SKM-1 treated with dmso at 0.1 percent for 144 hours (cell line): Measurements from ENCODE around the gene HTR1D.
"Not testable (repeated sequence)": the region's sequence is repeated elsewhere in the genome, so short reads cannot be mapped to it uniquely, and the experiment has no call there.

ENCODE experiments used
- DNase-seq: peaks from one replicate; lab custom pipeline; 2025; ENCODE audit not compliant: unreplicated experiment; lab: John Stamatoyannopoulos, UW

HTR1D gene, protein sequence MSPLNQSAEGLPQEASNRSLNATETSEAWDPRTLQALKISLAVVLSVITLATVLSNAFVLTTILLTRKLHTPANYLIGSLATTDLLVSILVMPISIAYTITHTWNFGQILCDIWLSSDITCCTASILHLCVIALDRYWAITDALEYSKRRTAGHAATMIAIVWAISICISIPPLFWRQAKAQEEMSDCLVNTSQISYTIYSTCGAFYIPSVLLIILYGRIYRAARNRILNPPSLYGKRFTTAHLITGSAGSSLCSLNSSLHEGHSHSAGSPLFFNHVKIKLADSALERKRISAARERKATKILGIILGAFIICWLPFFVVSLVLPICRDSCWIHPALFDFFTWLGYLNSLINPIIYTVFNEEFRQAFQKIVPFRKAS

DNA sequence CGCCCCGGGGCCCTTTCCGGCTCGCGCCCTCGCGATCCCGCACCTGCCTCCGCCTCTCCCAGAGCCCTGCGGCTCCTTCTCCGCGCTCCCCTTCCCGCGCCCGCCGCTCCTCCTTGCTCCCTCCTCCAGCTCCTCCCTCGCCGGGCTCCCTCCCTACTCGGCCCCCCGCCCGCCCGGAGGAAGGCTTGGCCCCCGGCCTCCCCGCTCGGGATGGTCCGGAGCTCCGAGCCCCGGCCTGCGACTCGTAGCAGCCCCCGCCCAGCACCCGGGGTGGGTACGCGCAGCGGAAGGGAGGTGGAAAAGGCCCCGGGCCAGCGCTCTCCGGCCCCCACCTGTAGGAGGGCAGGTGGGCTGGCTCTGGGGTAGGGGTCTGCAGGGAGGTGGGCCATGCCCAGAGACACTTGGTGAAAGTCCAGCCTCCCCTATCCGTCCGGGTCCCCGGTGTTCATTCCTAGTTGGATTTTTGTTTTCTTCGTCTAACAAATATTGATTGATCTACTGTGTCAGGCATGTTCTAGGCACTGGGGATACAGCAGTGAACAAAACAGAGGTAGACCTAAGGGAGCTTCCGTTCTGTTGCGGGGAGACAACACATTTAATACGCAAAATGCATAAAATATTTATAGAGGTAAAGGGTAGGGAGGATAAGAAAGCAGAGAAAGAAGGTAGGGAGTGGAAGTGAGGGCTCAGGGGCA, at the start of gene HTR1D:
HTR1D (minus strand) TSS at position 82 of the 695 bp plus-strand sequence. CDS start 23,283 bp downstream, outside the sequence.
- no peak for DNase-seq

DNA sequence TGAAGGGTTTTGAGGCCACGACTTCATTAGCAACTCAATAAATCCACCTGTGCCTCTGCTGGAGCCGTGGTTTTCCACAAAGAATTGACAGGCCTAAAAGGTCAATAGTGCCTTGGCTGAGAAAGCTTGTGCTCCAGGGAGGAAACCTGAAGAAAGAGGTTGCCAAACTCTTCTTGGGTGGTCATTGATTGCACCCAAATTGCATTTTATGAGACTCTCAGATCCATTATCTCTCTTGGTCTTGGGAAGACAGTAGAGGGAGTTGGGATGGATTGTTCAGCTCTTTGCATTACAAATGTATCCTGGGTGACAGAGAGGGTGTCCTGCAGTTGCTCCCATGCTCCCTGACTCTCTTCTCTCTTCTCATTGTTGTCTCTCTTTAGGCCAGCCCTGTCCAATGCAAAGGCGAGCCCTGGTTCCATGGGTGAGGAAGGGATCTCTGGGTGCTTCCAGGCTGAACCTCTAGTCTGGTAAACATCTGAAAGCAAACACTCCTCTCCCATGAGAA, 46.1 kb upstream of the HTR1D start:
- DNase-seq = no peak

DNA sequence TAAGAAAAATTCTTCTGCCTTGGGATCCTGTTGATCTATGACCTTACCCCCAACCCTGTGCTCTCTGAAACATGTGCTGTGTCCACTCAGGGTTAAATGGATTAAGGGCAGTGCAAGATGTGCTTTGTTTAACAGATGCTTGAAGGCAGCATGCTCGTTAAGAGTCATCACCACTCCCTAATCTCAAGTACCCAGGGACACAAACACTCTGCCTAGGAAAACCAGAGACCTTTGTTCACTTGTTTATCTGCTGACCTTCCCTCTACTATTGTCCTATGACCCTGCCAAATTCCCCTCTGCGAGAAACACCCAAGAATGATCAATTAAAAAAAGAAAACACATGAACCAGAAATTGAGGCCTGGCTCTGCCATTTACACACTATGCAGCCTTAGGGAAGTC, 40.8 kb upstream of the HTR1D start:
- DNase-seq = not testable (repeated sequence)

DNA sequence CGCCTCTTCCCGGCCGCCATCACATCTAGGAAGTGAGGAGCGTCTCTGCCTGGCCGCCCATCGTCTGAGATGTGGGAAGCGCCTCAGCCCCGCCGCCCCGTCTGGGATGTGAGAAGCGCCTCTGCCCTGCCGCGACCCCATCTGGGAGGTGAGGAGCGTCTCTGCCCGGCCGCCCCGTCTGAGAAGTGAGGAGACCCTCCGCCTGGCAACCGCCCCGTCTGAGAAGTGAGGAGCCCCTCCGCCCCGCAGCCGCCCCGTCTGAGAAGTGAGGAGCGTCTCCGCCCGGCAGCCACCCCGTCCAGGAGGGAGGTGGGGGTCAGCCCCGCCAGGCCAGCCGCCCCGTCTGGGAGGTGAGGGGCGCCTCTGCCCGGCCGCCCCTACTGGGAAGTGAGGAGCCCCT, 40.1 kb upstream of the HTR1D start:
- DNase-seq = not testable (repeated sequence)

DNA sequence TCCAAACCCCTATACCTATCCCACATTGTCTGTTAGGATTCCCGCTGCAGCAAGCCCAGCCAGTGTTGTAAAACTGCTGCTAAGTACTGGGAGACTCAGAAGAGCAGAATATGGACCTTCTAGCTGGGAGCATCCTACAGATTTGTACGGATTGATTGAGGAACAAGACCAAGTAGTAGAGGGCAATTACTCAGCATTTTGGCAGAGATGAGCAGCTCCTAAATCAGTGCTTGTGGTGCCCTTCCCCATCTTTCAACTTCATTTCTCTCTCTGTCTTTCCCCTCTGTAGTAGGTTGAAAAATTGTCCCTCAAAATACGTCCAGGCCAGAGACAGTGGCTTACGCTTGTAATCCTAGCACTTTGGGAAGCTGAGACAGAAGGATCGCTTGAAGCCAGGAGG, 37.3 kb upstream of the HTR1D start:
- DNase-seq = no peak

DNA sequence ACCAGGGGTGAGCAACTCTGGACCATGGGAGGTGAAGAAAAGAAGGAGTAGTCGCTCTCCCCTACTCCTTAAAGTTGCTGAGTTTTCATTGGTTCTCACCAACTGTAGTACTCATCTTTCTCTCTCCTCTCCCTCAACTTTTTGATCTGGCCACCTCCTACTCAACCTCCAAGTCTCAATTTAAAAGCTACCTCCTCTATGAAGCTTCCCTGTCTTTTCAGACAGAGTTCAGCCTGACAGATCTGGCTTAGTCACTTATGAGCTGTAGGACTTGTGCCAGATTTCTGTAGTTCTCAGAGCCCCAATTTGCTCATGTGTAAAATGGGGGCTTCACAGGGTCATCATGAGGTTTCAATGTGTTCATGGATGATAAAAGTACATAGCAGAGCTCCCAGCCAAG, 34.5 kb upstream of the HTR1D start:
- no peak for DNase-seq

DNA sequence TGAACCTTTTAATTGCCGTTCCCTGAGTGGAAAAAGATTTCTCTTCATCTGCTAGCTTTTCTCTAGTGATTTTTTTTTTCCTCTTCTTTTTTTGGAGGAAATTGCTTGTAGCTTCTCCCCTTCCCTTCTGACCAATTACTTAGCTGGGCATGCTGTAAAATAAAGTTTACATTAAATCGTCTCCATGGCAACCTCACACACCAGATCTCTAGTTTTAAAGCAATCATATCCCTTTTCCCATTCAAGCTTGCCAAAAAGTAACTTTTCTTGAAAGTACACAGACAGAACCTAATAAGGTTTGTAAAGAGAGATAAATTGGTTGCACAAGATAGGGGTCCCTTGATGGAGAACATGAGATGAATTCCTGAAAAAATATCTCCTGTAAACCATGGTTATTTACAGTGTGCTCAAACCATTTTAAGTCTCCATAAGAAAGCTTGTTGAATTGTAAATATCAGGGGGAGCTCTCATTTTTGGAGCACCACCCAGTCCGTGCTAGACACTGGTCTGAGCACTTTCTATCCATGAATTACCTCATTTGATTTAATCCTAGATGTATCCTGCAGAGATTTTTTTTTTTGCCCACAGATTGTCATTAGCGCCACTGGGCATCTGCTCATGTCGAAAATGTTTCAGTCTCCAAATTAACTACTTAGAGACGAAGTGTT, 32.6 kb upstream of the HTR1D start:
- no peak for DNase-seq

DNA sequence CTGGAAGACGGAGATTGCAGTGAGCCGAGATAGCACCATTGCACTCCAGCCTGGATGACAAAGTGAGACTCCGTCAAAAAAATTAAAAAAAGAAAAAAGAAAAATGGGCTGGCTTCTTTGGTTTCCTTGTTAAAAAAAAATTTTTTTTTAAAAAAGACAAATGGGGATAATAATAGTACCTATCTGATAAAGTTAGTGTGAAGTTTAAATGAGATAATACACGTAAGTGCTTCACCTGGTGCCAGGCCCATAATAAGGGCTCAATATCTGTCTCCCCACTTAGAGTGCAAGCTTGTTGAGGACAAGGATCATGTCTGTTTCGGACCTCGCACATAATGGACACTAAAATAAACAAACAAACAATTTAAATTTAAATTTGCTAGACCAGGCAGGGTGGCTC, 30.0 kb upstream of the HTR1D start:
- DNase-seq = no peak

DNA sequence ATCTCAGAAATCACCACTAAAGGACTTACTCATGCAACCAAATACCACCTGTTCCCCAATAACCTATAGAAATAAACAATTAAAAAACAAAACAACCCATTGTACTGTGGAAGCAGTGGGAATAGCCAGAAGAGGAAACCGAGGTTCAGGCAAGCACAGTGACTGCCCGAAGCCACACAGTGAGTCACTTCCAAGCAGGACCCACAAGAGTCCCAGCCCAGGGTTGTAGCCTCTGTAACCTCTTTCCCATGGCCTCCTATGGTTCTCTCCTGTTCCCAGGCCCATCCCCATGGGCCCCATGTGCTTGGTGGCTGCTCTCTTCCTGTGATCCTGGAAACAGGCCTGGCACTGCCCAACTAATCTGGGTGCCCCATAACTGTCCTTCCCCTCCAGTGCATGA, 29.0 kb upstream of the HTR1D start:
- DNase-seq = no peak

DNA sequence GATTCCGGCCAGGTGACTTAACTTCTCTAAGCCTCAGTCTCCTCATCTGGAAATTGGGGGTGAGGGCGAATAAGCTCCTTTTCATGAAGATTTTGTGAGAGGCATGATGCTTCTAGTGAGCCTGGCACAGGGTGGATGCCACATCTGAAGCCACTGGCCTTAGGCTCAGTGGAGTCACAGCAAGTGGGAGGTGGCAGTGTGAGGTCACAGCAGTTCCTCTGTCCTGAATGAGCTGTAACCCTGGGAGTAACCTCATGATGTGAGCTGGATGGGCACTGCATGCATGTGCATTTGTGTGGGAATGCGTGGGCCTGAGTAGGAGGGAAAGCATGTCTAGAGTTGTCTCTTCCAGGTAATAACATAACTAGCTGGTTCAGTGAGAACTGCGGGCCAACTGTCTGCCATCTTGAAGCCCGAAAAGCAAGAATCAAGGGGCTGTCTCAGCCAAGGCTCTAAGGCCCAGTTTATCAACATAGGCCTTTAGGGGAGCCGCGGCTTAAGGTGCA, 27.0 kb upstream of the HTR1D start:
- DNase-seq = no peak

DNA sequence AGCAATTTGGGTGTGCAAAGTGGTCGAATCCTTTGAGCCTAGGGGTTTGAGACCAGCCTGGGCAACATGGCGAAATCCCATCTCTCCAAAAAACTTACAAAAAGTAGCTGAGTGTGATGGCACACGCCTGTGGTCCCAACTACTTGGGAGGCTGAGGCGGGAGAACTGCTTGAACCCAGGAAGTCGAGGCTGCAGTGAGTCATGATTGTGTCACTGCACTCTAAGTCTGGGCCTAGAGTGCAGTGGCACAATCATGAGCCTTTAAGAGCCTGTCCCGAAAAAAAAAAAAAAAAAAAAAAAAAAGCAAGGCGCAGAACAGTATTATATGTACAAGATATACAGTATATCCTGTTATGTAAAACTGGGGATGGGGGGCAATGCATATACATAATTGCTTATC, 25.1 kb upstream of the HTR1D start:
- DNase-seq = no peak

DNA sequence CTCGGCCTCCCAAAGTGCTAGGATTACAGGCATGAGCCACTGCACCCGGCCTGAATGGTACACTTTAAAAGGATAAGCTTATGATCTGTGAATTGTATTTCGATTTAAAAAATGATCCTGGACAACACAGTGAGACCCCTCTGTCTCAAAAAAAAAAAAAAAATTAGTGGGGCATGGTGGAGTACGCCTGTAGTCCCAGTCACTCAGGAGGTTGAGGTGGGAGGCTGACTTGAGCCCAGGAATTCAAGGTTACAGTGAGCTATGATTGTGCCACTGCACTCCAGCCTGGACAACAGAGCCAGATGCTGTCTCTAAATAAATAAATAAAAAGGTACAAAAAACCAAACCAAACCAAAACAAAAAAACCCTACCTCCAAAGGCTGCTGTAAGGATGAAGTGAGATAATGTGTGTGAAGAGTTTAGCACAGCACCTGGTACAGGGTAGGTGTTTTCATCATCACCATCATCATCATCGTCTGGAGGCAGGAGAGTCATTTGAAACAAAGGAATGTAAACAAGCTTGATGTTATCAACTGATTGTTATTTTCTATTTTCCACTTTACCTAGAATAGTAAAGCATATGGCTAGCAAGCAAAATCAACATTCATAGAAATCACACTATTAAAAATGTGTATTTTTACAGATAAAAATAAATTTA, 22.5 kb upstream of the HTR1D start:
- DNase-seq = no peak

DNA sequence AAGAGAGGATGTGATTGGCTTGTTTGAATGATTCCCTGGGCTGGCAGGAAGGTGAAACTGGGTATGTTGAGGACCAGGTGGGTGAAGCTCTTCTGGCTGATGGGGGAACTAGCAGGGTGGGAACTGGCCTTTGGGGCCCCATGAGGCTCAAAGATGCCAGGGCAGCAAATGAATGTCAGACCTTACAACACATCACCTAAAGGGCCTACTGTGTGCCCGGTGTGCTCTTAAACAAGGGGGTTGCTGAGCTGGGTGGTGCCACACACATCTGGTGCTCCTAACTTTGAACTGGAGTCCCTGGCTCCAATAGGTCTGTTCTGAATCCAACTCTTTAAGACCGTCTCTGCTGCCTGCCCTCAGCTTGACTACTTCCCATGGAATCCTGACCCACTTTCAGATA, 21.3 kb upstream of the HTR1D start:
- no peak for DNase-seq

DNA sequence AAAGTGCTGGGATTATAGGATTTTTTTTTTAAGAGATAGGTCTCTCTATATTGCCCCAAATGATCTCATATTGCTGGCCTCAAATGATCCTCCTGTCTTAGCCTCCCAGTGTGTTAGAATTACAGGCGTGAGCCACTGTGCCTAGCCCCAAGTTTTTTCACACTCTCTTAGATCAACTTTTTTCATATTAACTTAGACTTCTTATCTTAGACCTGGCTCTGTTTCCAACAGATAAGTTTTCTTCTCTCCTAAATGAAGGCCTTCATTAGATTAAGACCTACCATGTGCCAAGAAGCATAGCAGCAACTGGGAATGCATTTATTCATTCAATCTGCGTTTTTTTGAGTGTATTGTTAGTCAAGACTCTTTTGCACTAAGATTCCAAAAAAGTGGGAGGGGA, 20.2 kb upstream of the HTR1D start:
- DNase-seq = no peak

DNA sequence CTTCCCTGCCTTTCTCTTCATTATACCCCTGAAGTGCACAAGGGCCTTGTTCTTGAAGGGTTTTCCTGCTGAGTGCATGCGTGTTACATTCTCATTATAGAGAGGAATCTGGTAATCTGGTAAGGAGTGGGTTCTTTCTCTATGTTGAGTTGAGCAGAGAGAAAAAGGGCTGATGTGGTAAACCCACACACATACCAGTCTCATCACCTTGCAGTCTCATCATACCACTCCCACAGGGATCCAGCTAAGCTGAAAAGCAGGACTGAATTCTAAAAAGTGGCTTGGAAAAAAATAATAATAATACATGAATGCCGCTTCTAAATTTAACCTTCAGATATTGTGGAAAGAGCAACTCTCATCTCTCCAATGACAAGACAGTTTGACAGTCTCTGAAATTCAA, 10.5 kb upstream of the HTR1D start:
- DNase-seq = no peak

DNA sequence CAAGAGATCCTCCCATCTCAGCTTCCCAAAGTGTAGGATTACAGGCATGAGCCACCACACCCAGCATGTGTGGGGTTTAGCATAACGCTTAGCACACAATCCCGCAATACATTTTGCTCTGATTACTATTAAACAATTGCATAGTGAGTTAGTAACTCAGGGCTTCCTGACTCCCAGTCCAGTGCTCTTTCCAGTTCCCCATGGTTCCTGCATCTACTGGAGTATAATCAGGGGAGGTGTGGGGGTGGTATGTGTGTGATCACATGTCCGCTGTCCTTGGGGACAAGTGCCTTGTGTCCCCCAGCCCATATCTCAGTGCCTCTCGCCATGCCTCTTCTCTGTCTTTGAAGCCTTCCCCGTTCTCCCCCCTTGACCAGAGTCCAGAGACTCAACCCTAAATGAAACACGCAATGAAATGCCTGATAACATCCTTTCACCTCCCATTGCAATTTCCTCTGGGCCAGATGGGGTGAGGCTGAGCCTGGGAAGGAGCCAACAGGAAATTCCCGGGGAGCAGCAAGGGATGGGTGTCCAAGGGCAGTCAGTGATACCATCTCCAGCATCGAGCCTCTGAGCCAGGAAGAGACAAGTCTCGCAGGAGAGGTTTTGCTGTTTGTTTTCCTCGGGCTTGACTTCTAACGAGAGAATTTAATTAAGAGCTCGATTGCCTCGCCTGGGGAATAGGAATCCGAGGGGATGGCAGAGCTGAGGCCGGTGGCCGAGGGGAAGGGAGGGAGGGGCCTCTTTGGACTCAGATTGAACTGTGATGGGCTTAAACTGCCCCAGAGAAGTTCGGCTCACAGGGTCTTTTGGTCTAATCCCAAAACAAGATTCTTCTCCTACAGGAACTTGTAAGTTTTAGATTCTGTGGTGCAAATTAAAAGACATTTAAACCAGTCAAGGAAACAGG, 7.7 kb upstream of the HTR1D start:
- no peak for DNase-seq

DNA sequence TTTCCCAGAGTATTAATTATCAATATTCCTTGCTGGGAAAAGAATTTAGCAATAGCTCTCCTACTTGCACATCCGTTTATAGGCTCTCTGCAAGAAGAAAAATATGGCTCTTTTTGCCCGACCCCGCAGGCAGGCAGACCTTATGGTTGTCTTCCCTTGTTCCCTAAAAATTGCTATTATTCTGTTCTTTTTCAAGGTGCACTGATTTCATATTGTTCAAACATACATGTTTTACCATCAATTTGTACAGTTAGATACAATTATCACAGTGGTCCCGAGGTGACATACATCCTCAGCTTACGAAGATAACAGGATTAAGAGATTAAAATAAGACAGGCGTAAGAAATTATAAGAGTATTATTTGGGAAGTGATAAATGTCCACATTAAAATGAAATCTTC, 6.7 kb upstream of the HTR1D start:
- DNase-seq = not testable (repeated sequence)

DNA sequence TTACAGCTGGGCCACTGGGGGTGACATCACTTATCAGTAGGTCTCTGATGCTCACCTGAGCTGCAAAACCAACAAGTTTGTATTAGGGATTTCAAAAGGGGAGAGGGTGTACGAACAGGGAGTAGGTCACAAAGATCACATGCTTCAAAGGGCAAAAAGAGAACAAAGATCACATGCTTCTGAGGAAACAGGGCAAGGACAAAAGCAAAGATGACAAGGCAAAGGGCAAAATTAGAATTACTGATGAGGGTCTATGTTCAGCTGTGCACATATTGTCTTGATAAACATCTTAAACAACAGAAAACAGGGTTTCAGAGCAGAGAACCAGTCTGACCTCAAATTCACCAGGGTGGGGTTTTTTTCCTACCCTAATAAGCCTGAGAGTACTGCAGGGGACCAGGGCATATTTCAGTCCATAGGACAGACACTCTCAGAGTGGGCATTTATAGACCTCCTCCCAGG, 6.2 kb upstream of the HTR1D start:
- not testable (repeated sequence) for DNase-seq

DNA sequence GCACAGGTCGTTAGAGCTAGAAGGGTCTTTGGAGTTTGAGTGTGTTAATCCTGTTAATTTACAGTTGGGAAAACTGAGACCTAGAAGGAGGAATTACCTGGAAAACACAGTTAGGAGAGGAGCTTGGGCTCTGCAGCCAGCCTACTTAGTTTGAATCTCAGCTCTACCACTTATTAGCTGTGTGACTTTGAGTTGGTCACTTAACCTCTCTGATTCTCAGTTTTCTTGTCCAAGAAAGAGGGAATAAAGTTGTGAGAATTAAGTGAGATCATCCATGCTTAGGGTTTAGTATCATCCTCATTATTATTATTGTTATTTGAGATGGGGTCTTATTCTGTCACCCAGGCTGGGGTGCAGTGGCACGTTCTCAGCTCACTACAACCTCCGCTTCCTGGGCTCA, 5.4 kb upstream of the HTR1D start:
- DNase-seq = no peak

DNA sequence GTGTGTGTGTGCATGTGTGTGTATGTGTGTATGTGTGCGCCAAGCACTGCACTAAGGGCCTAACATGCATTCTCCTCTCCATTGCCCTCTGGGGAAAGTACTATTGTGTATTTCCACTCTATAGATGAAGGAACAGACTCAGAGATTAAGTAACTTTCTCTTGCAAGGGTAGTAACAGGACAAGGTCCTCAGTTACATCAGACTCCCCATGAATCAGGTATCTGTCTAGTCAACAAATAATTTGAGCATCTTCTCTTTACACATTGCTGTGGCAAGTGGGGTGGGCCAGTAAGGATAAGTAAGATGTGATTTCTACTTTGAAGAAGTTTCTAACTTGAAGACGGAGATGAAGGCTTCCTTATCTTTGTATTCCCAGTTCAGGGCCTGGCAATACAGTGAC, 5.0 kb upstream of the HTR1D start:
- DNase-seq = no peak
